ENCODE results near the gene SIVA1. TPM values are rescaled to one million over a fixed set of nuclear protein-coding genes. Genes with fewer than 3 reads are reported as not detected.

Gene SIVA1
- total RNA-seq, 4 donors from 2014 or later, result 64.6 to 144 (median 115) TPM

GRCh38 chr14:104786726-104787675, 34.1 kb downstream of the SIVA1 start:
- H3K27ac ChIP-seq, result no peak overlapping the region
- H3K4me3 ChIP-seq, result no peak overlapping the region
- TF ChIP-seq POLR2A (IDR thresholded peaks at IDR 0.05) (no peak), CTCF (IDR thresholded peaks at IDR 0.05) (no peak)
- H3K4me1 ChIP-seq, result peaks cover 0 to 36% (median 0%) of the 10 kb centered on the region in 4 donors
- H3K9me3 ChIP-seq, result no peaks in the 10 kb centered on the region
- H3K27me3 ChIP-seq, result no peaks in the 10 kb centered on the region
- H3K36me3 ChIP-seq, result peaks cover 0 to 64% (median 0%) of the 10 kb centered on the region in 3 donors
- no peak for DNase-seq

- Histone ChIP-seq H3K27me3 (no peaks in the 10 kb centered on the region), H3K36me3 (peaks cover 0 to 66% (median 0%) of the 10 kb centered on the region in 3 donors), H3K4me3 (no peak overlapping the region), H3K4me1 (peaks cover 0 to 43% (median 0%) of the 10 kb centered on the region in 4 donors), H3K27ac (no peak overlapping the region), H3K9me3 (no peaks in the 10 kb centered on the region)
- DNase-seq, result no peak
- TF ChIP-seq CTCF (IDR thresholded peaks at IDR 0.05), result no peak
- TF ChIP-seq POLR2A (IDR thresholded peaks at IDR 0.05), result no peak
Measured at GRCh38 chr14:104787736-104788135, 34.8 kb downstream of the SIVA1 start.

- no peak for TF ChIP-seq POLR2A (IDR thresholded peaks at IDR 0.05)
- TF ChIP-seq CTCF (IDR thresholded peaks at IDR 0.05), result no peak
- no peaks in the 10 kb centered on the region for H3K27me3 ChIP-seq
- H3K36me3 ChIP-seq, result peaks cover 0 to 62% (median 0%) of the 10 kb centered on the region in 3 donors
- H3K4me3 ChIP-seq, result no peak overlapping the region
- H3K4me1 ChIP-seq, result peaks cover 0 to 48% (median 2%) of the 10 kb centered on the region in 4 donors
- no peaks in the 10 kb centered on the region for H3K9me3 ChIP-seq
- DNase-seq, result no peak
- H3K27ac ChIP-seq, result no peak overlapping the region
Measured at GRCh38 chr14:104788161-104788818, 35.3 kb downstream of the SIVA1 start.

GRCh38 chr14:104788873-104789663, 36.1 kb downstream of the SIVA1 start:
- no peak for DNase-seq
- Histone ChIP-seq H3K27ac (no peak overlapping the region), H3K4me3 (no peak overlapping the region), H3K27me3 (no peaks in the 10 kb centered on the region), H3K9me3 (no peaks in the 10 kb centered on the region), H3K36me3 (peaks cover 0 to 62% (median 0%) of the 10 kb centered on the region in 3 donors), H3K4me1 (peaks cover 0 to 56% (median 8%) of the 10 kb centered on the region in 4 donors)
- TF ChIP-seq POLR2A (IDR thresholded peaks at IDR 0.05) (no peak), CTCF (IDR thresholded peaks at IDR 0.05) (no peak)
